K562 (cell line): ENCODE measurements around the gene RPTOR. TPM values are rescaled to one million over a fixed set of nuclear protein-coding genes. Genes with fewer than 3 reads are reported as not detected.

ENCODE experiments used
- ARID3B ChIP-seq: fragments of 250-450 bp; sonication (Bioruptor Pico); IDR thresholded peaks from 2 replicates; pipeline ENCODE4 v1.4.0; 2020; ENCODE audit warnings: borderline replicate concordance
- ATF1 ChIP-seq, 2 experiments: fragments of 450-650 bp in 1 of 2; IDR thresholded peaks; 2 replicates each; pipeline ENCODE4 v1.6.1; 2016; ENCODE audit warnings: missing compliant biosample characterization in 1 of 2, missing genetic modification characterization in 1 of 2
- BRCA1 ChIP-seq, 2 experiments: fragments of 450-650 bp in 1 of 2; sonication (generic) in 1 of 2; formaldehyde crosslinking in 1 of 2; IDR thresholded peaks; 2 replicates each; pipeline versions ENCODE4 v1.5.0 to v1.6.1; 2017 to 2020; ENCODE audit warnings: mild to moderate bottlenecking in 1 of 2, missing genetic modification reagents in 1 of 2
- CEBPB ChIP-seq: fragments of 450-650 bp; IDR thresholded peaks from 2 replicates; pipeline ENCODE4 v1.6.1; 2016; ENCODE audit warnings: missing genetic modification characterization, missing compliant biosample characterization
- CHD4 ChIP-seq: fragments of 200-600 bp; sonication (generic); IDR thresholded peaks from 3 replicates; pipeline ENCODE4 v1.6.1; 2012; ENCODE audit warnings: low read depth, mild to moderate bottlenecking, mixed read lengths, low read length, inconsistent platforms; ENCODE audit not compliant: insufficient read depth, insufficient replicate concordance, poor library complexity, severe bottlenecking
- ELK3 ChIP-seq: fragments of 450-650 bp; formaldehyde crosslinking; IDR thresholded peaks from 2 replicates; pipeline ENCODE4 v1.4.0; 2020; ENCODE audit warnings: mild to moderate bottlenecking
- ETV5 ChIP-seq: sonication (generic); formaldehyde crosslinking; IDR thresholded peaks from 2 replicates; pipeline ENCODE4 v1.4.0; 2020; ENCODE audit warnings: low read depth, mild to moderate bottlenecking, missing genetic modification reagents
- GMEB1 ChIP-seq: fragments of 250-450 bp; sonication (Bioruptor Pico); IDR thresholded peaks from 2 replicates; pipeline ENCODE4 v1.4.0; 2020; ENCODE audit warnings: mild to moderate bottlenecking
- HDAC3 ChIP-seq: fragments of 450-650 bp; IDR thresholded peaks from 2 replicates; pipeline ENCODE4 v1.6.1; 2018; ENCODE audit warnings: borderline replicate concordance, mild to moderate bottlenecking, moderate library complexity; ENCODE audit not compliant: partially characterized antibody
- HMG20B ChIP-seq: fragments of 250-450 bp; sonication (Bioruptor Pico); IDR thresholded peaks from 2 replicates; pipeline ENCODE4 v1.5.0; 2021; ENCODE audit warnings: mild to moderate bottlenecking
- MLX ChIP-seq, 2 experiments: fragments of 450-650 bp in 1 of 2; sonication (generic) in 1 of 2; formaldehyde crosslinking; conservative IDR thresholded peaks; 2 replicates each; pipeline versions ENCODE4 v1.4.0 to v1.8.1; 2020 to 2022; ENCODE audit warnings: mild to moderate bottlenecking in 1 of 2, missing genetic modification reagents in 1 of 2
- POLR2B ChIP-seq: fragments of 450-650 bp; IDR thresholded peaks from 2 replicates; pipeline ENCODE4 v1.6.1; 2018; ENCODE audit warnings: low read depth; ENCODE audit not compliant: partially characterized antibody
- PTRF ChIP-seq: fragments of 450-650 bp; IDR thresholded peaks from 2 replicates; pipeline ENCODE4 v1.6.1; 2016; ENCODE audit warnings: mild to moderate bottlenecking, missing genetic modification characterization, missing compliant biosample characterization
- RBM17 ChIP-seq: fragments of 200-400 bp; formaldehyde crosslinking; IDR thresholded peaks from 2 replicates; pipeline ENCODE4 v1.6.1; 2017; ENCODE audit warnings: low read depth, mild to moderate bottlenecking, low read length, borderline replicate concordance
- RBM34 ChIP-seq: fragments of 200-400 bp; formaldehyde crosslinking; IDR thresholded peaks from 2 replicates; pipeline ENCODE4 v1.6.1; 2018; ENCODE audit warnings: low read length, borderline replicate concordance; ENCODE audit not compliant: insufficient read depth
- TBL1XR1 ChIP-seq, 2 experiments: IDR thresholded peaks; 2 replicates each; pipeline ENCODE4 v1.6.1; 2012; ENCODE audit warnings: improper control_type of control experiment in 2 of 2, low read length in 2 of 2, mild to moderate bottlenecking in 1 of 2
- TBP ChIP-seq: optimal IDR thresholded peaks from 2 replicates; pipeline ENCODE3; 2011; ENCODE audit warnings: low read depth, low read length, improper control_type of control experiment
- TFE3 ChIP-seq: fragments of 450-650 bp; formaldehyde crosslinking; IDR thresholded peaks from 2 replicates; pipeline ENCODE4 v1.4.0; 2020; ENCODE audit warnings: mild to moderate bottlenecking, mixed read lengths
- ZFP30 ChIP-seq: fragments of 250-450 bp; sonication (Bioruptor Pico); IDR thresholded peaks from 2 replicates; pipeline ENCODE4 v1.8.0; 2022; ENCODE audit warnings: moderate library complexity, mild to moderate bottlenecking, inconsistent platforms, borderline replicate concordance
- ZNF282 ChIP-seq: sonication (generic); formaldehyde crosslinking; IDR thresholded peaks from 2 replicates; pipeline ENCODE4 v1.8.1; 2023; ENCODE audit warnings: missing genetic modification reagents
- polyA plus RNA-seq, 8 experiments: library from polyadenylated mRNA; depleted of rRNA in 4 of 8; stranded (reverse) in 5 of 8; unstranded in 3 of 8; fragments of >200 nt; fragmentation: Nextera tagmentation in 2 of 8; fragmentation: Illumina TruSeq in 1 of 8; extraction: Ambion mirVana in 2 of 8; extraction: Trizol in 1 of 8; gene quantifications; 2 replicates each; pipeline versions ENCODE4 v1.2.1 to v1.2.3, GENCODE V29; 2011 to 2014; ENCODE audit warnings: inconsistent platforms in 1 of 8, missing spikeins in 1 of 8
- total RNA-seq, 7 experiments: library from RNA; depleted of rRNA in 6 of 7; stranded (reverse); fragments of >200 nt in 6 of 7; fragmentation: Illumina TruSeq in 2 of 7; extraction: Trizol in 2 of 7; gene quantifications; 2 replicates each; pipeline versions ENCODE4 v1.2.1 to v1.2.3, GENCODE V29; 2011 to 2021; ENCODE audit warnings: low replicate concordance in 1 of 7

The RPTOR gene
- total and polyA plus RNA-seq, 9 of the 15 experiments (the other 6 are each of a cell fraction or from before 2014, with no cell fraction given) = 0.24 to 54.1 (median 10.2) TPM

GRCh38 chr17:80575057-80575875 lies 30.6 kb downstream of the RPTOR start (continued):
- no peak for TF ChIP-seq CEBPB (tag)
- TF ChIP-seq ZFP30 (CRISPR knock-in tag) = no peak
- TF ChIP-seq ARID3B (CRISPR knock-in tag) = no peak
- TF ChIP-seq TBL1XR1 (IDR thresholded peaks at IDR 0.05; ENCODE audit: low read length in 2 of 2) = no peak; a peak in 1 of 4 replicates
- no peak for TF ChIP-seq GMEB1 (CRISPR knock-in tag)
- no peak for TF ChIP-seq RBM17
- no peak for TF ChIP-seq PTRF (tag)
- no peak for TF ChIP-seq HMG20B
- TF ChIP-seq ETV5 (CRISPR knock-in tag) = no peak
- TF ChIP-seq RBM34 = no peak
- no peak for TF ChIP-seq TBP
- TF ChIP-seq MLX (CRISPR knock-in tag; conservative IDR thresholded peaks at IDR 0.05) = no peak
- no peak for TF ChIP-seq HDAC3
- TF ChIP-seq BRCA1 (IDR thresholded peaks at IDR 0.05) = no peak
- TF ChIP-seq BRCA1 (CRISPR knock-in tag; IDR thresholded peaks at IDR 0.05) = no peak
- no peak for TF ChIP-seq ELK3 (CRISPR knock-in tag)
- no peak for TF ChIP-seq CHD4
- peak; percentile 18; the same call in 1 of the 2 replicates for TF ChIP-seq ATF1 (CRISPR knock-in tag; IDR thresholded peaks at IDR 0.05)
- peak; percentile 59 for TF ChIP-seq ATF1 (tag; IDR thresholded peaks at IDR 0.05)
- no peak for TF ChIP-seq ZNF282 (CRISPR knock-in tag)
- TF ChIP-seq POLR2B = no peak
- TF ChIP-seq TFE3 (CRISPR knock-in tag) = no peak
